WTC11 (cell line): ENCODE results near the gene ADCK2. TPM values are rescaled to one million over a fixed set of nuclear protein-coding genes. Genes with fewer than 3 reads are reported as not detected.

Experiments used
- ATAC-seq: fragments of 200-7000 bp; cut with Tn5 transposase; 2 replicates; pipeline ENCODE4 v1.10.0; 2021; ENCODE audit warnings: mild to moderate bottlenecking, moderate library complexity
- CTCF ChIA-PET: fragments of 300-600 bp; sonication (Branson Sonifier 250); formaldehyde crosslinking; loops from one replicate; lab custom pipeline; 2021; ENCODE audit warnings: antibody characterized with exemption; lab: Charles Lee
- POLR2A ChIA-PET: fragments of 350-600 bp; sonication (Branson Sonifier 250); formaldehyde crosslinking; loops from one replicate; lab custom pipeline; 2021; ENCODE audit warnings: antibody characterized with exemption; lab: Charles Lee
- DNase-seq: peaks from one replicate; pipeline ENCODE4 v3.0.0; 2021; ENCODE audit warnings: low spot score
- H3K27ac Mint-ChIP-seq: 2 replicates; pipeline ENCODE4 v1.8.0; 2021; ENCODE audit warnings: mixed read lengths
- H3K27me3 Mint-ChIP-seq: 2 replicates; pipeline ENCODE4 v1.8.0; 2021; ENCODE audit warnings: low read depth, mild to moderate bottlenecking, moderate library complexity, mixed read lengths
- H3K36me3 Mint-ChIP-seq: 2 replicates; pipeline ENCODE4 v1.8.0; 2021; ENCODE audit warnings: mixed read lengths
- H3K4me1 Mint-ChIP-seq: 2 replicates; pipeline ENCODE4 v1.8.0; 2022; ENCODE audit warnings: mixed read lengths
- H3K4me3 Mint-ChIP-seq: 2 replicates; pipeline ENCODE4 v1.8.0; 2021; ENCODE audit warnings: mild to moderate bottlenecking, moderate library complexity, mixed read lengths
- H3K9me3 Mint-ChIP-seq: 2 replicates; pipeline ENCODE4 v1.8.0; 2021; ENCODE audit warnings: mixed read lengths
- EMX1 ChIP-seq: fragments of 250-450 bp; sonication (Bioruptor Pico); IDR thresholded peaks from 2 replicates; pipeline ENCODE4 v1.8.0; 2021; ENCODE audit warnings: mild to moderate bottlenecking
- ERG ChIP-seq: fragments of 250-450 bp; sonication (Bioruptor Pico); IDR thresholded peaks from 2 replicates; pipeline ENCODE4 v1.8.0; 2021; ENCODE audit warnings: mild to moderate bottlenecking
- ETV6 ChIP-seq: sonication (generic); formaldehyde crosslinking; IDR thresholded peaks from 2 replicates; pipeline ENCODE4 v1.8.1; 2022; ENCODE audit warnings: mild to moderate bottlenecking, missing genetic modification reagents
- FOXK1 ChIP-seq: sonication (generic); formaldehyde crosslinking; IDR thresholded peaks from 2 replicates; pipeline ENCODE4 v1.8.0; 2022; ENCODE audit warnings: mild to moderate bottlenecking, moderate library complexity, missing genetic modification reagents
- GTF2I ChIP-seq: fragments of 250-450 bp; sonication (Bioruptor Pico); conservative IDR thresholded peaks from 2 replicates; pipeline ENCODE4 v1.4.0; 2021; ENCODE audit warnings: mild to moderate bottlenecking
- JAZF1 ChIP-seq: fragments of 250-450 bp; sonication (Bioruptor Pico); IDR thresholded peaks from 2 replicates; pipeline ENCODE4 v1.9.0; 2021; ENCODE audit warnings: moderate library complexity, mild to moderate bottlenecking, inconsistent platforms
- NR2C2 ChIP-seq: sonication (generic); formaldehyde crosslinking; IDR thresholded peaks from 2 replicates; pipeline ENCODE4 v1.8.0; 2022; ENCODE audit warnings: mild to moderate bottlenecking, missing genetic modification reagents
- RORB ChIP-seq: fragments of 250-450 bp; sonication (Bioruptor Pico); IDR thresholded peaks from 2 replicates; pipeline ENCODE4 v1.9.0; 2021; ENCODE audit warnings: mild to moderate bottlenecking
- SP1 ChIP-seq: sonication (generic); formaldehyde crosslinking; conservative IDR thresholded peaks from 2 replicates; pipeline ENCODE4 v1.8.1; 2022; ENCODE audit warnings: missing genetic modification reagents
- ZBTB43 ChIP-seq: sonication (generic); formaldehyde crosslinking; IDR thresholded peaks from 2 replicates; pipeline ENCODE4 v1.8.1; 2023; ENCODE audit warnings: mild to moderate bottlenecking, missing genetic modification reagents
- ZNF121 ChIP-seq: sonication (generic); formaldehyde crosslinking; IDR thresholded peaks from 2 replicates; pipeline ENCODE4 v1.8.0; 2023; ENCODE audit warnings: missing genetic modification reagents
- ZNF138 ChIP-seq: sonication (generic); formaldehyde crosslinking; conservative IDR thresholded peaks from 2 replicates; pipeline ENCODE4 v1.8.1; 2022; ENCODE audit warnings: mild to moderate bottlenecking, moderate library complexity, missing genetic modification reagents
- ZNF219 ChIP-seq: sonication (generic); formaldehyde crosslinking; IDR thresholded peaks from 2 replicates; pipeline ENCODE4 v1.8.0; 2023; ENCODE audit warnings: missing genetic modification reagents, mild to moderate bottlenecking, borderline replicate concordance
- ZNF416 ChIP-seq: fragments of 250-450 bp; sonication (Bioruptor Pico); IDR thresholded peaks from 2 replicates; pipeline ENCODE4 v1.9.0; 2021; ENCODE audit warnings: mild to moderate bottlenecking, inconsistent platforms
- ZNF671 ChIP-seq: fragments of 250-450 bp; sonication (Bioruptor Pico); IDR thresholded peaks from 2 replicates; pipeline ENCODE4 v1.8.0; 2021; ENCODE audit warnings: mild to moderate bottlenecking
- ZSCAN18 ChIP-seq: fragments of 250-450 bp; sonication (Bioruptor Pico); IDR thresholded peaks from 2 replicates; pipeline ENCODE4 v2.1.2; 2022; ENCODE audit warnings: mild to moderate bottlenecking, moderate library complexity
- total RNA-seq: library from RNA; stranded (reverse); gene quantifications from 3 replicates; pipeline ENCODE4 v1.2.3, GENCODE V29; 2021
- TF ChIP-seq, protein P1 (sequence below): fragments of 250-450 bp; sonication (Bioruptor Pico); conservative IDR thresholded peaks from 2 replicates; pipeline ENCODE4 v1.9.0; 2021; ENCODE audit warnings: mild to moderate bottlenecking
- TF ChIP-seq, protein P2 (sequence below): sonication (generic); formaldehyde crosslinking; IDR thresholded peaks from 2 replicates; pipeline ENCODE4 v1.8.1; 2022; ENCODE audit warnings: low read depth, missing genetic modification reagents, borderline replicate concordance
- TF ChIP-seq, protein P3 (sequence below): sonication (generic); formaldehyde crosslinking; IDR thresholded peaks from 2 replicates; pipeline ENCODE4 v1.8.1; 2022; ENCODE audit warnings: low read depth, mild to moderate bottlenecking, moderate library complexity, missing genetic modification reagents, borderline replicate concordance

ADCK2 gene
- total RNA-seq, 1 experiment from 2014 or later, result 12.7 TPM

DNA sequence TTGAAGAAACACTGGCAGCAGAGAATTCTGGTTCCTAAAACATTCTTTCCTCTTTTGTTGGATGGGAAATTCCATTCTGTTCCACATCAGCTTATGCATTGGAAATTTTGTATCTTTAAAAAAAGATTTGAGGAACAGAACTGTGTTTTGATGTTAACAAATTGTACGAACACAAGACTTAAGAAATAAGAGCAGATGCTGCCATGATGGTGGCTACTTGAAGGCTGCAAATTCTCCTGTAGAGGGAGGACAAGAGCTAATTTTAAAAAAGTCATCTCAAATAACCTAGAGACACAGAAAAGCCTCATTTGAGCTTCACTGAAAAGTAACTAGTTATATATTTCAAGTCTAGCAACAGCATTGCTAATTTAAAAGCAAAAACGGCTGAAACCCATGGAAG, 53.5 kb downstream of the ADCK2 start:
- CTCF ChIA-PET, result interaction anchor here (0.6 to 1.8 kb wide), 21 partner anchors 11 to 1009 kb away, joined by 3 to 15 read pairs (median 4); partner anchors contain the start of genes DENND2A and MRPS33
- DNase-seq, result no peak
- H3K4me1 Mint-ChIP-seq, result no peaks in the 10 kb centered on the region
- H3K9me3 Mint-ChIP-seq, result no peaks in the 10 kb centered on the region
- H3K4me3 Mint-ChIP-seq, result no peak overlapping the region
- no peaks in the 10 kb centered on the region for H3K27me3 Mint-ChIP-seq
- TF ChIP-seq ZSCAN18 (CRISPR knock-in tag), result no peak
- no peak for TF ChIP-seq ZNF219
- TF ChIP-seq GTF2I (CRISPR knock-in tag), result no peak
- TF ChIP-seq ERG, result no peak
- TF ChIP-seq EMX1, result no peak
- TF ChIP-seq, protein P1, sequence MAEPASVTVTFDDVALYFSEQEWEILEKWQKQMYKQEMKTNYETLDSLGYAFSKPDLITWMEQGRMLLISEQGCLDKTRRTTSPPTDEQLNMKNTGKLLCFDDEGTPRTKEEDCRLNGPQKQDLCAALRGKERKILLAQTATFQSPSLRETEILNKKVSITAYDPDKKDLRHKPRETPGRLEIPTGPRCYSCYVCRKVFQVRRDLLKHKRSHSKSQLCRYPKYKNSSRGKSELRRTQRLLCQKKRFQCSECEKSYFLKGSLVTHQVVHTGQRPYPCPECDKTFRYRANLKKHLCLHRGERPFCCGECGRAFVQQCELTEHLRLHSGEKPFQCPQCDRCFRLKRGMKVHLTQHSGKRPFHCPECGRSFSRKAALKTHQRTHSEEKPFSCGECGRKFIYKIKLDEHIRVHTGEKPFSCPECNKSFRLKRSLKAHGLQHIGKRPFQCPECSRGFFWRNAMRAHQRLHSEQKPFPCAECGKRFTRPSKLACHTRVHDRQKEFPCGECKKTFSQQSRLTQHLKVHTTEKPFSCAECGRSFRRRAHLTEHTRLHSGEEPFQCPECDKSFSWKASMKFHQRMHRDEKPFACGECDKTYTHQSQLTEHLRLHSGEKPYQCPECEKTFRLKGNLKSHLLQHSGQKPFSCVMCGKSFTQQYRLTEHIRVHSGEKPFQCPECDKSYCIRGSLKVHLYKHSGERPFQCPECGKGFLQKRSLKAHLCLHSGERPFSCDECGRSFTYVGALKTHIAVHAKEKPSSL (CRISPR knock-in tag), result no peak
- no peak for TF ChIP-seq ZNF121 (CRISPR knock-in tag)
- TF ChIP-seq, protein P2, sequence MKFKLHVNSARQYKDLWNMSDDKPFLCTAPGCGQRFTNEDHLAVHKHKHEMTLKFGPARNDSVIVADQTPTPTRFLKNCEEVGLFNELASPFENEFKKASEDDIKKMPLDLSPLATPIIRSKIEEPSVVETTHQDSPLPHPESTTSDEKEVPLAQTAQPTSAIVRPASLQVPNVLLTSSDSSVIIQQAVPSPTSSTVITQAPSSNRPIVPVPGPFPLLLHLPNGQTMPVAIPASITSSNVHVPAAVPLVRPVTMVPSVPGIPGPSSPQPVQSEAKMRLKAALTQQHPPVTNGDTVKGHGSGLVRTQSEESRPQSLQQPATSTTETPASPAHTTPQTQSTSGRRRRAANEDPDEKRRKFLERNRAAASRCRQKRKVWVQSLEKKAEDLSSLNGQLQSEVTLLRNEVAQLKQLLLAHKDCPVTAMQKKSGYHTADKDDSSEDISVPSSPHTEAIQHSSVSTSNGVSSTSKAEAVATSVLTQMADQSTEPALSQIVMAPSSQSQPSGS, result no peak
- TF ChIP-seq ZBTB43 (CRISPR knock-in tag), result no peak
- no peak for TF ChIP-seq ZNF671
- H3K27ac Mint-ChIP-seq, result peak overlapping the region; percentile 12; the same call in 1 of the 2 replicates
- POLR2A ChIA-PET, result interaction anchor here (0.9 kb wide), 1 partner anchor 20 kb away, joined by 3 read pairs; no protein-coding TSS in a partner anchor
- no peaks in the 10 kb centered on the region for H3K36me3 Mint-ChIP-seq
- no peak for ATAC-seq

DNA sequence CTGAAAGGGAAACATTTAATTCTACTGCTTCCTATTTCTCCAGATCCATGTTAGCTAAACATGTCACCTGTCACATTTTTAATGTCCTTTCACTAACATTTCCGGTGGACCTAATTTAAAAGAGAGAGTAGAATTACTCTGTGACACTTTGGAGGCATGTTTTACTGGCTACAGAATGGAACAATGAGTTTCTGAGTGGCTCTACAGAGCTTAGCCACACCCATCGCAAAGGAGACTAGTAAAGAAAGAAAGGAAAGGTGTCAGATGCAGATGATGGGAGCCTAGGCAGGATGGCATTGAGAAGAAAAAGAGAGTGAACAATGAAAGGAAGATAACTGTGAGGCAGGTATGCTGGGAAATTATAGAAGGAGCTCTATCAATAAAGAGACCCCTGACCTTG, 59.7 kb downstream of the ADCK2 start:
- Mint-ChIP-seq H3K27ac (peak overlapping the region; percentile 1; the same call in 1 of the 2 replicates), H3K9me3 (no peaks in the 10 kb centered on the region), H3K27me3 (no peaks in the 10 kb centered on the region), H3K36me3 (no peaks in the 10 kb centered on the region; the same call in 1 of the 2 replicates), H3K4me1 (peaks cover 5% of the 10 kb centered on the region), H3K4me3 (no peak overlapping the region)
- CTCF ChIA-PET, result no interaction called here
- ATAC-seq, result peak; percentile 84
- DNase-seq, result no peak
- TF ChIP-seq, protein P3, sequence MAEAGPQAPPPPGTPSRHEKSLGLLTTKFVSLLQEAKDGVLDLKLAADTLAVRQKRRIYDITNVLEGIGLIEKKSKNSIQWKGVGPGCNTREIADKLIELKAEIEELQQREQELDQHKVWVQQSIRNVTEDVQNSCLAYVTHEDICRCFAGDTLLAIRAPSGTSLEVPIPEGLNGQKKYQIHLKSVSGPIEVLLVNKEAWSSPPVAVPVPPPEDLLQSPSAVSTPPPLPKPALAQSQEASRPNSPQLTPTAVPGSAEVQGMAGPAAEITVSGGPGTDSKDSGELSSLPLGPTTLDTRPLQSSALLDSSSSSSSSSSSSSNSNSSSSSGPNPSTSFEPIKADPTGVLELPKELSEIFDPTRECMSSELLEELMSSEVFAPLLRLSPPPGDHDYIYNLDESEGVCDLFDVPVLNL (CRISPR knock-in tag), result no peak
- no peak for TF ChIP-seq ETV6
- POLR2A ChIA-PET, result no interaction called here

- CTCF ChIA-PET, result interaction anchor here (0.7 to 1.4 kb wide), 2 partner anchors 77 to 235 kb away, joined by 3 to 8 read pairs; no protein-coding TSS in a partner anchor
- Mint-ChIP-seq H3K27me3 (no peaks in the 10 kb centered on the region), H3K4me1 (peaks cover 5% of the 10 kb centered on the region), H3K9me3 (no peaks in the 10 kb centered on the region), H3K27ac (no peak overlapping the region), H3K36me3 (peaks cover 5% of the 10 kb centered on the region), H3K4me3 (no peak overlapping the region)
- TF ChIP-seq RORB (CRISPR knock-in tag), result no peak
- no peak for TF ChIP-seq NR2C2 (CRISPR knock-in tag)
- no peak for TF ChIP-seq FOXK1 (CRISPR knock-in tag)
- TF ChIP-seq ZNF416, result no peak
- TF ChIP-seq JAZF1 (CRISPR knock-in tag), result no peak
- no peak for TF ChIP-seq ZNF138
- no peak for TF ChIP-seq SP1 (CRISPR knock-in tag)
- POLR2A ChIA-PET, result interaction anchor here (0.7 kb wide), 1 partner anchor 114 kb away, joined by 3 read pairs; no protein-coding TSS in a partner anchor
- DNase-seq (no peak), ATAC-seq (no peak)
Observed at GRCh38 chr7:140734096-140734495, 61.4 kb downstream of the ADCK2 start.
